Measurements from ENCODE around the gene GPX6.

DNA sequence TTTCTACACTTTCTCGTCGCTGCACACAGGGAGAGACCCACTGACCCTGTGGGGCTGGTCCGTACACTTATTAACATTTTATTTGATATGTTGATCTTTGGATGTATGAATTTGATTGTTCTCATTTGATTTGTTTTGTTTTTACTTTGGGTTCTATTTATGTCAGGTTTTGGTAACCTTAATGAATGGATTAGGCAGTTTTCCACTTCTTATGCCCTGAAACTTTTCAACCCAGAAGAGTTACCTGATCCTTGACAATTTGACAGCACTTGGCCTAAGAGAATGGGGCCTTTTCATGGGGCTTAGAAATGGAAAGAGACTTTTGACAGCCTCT lies 23.6 kb downstream of the GPX6 start:
- TF ChIP-seq, protein P1, sequence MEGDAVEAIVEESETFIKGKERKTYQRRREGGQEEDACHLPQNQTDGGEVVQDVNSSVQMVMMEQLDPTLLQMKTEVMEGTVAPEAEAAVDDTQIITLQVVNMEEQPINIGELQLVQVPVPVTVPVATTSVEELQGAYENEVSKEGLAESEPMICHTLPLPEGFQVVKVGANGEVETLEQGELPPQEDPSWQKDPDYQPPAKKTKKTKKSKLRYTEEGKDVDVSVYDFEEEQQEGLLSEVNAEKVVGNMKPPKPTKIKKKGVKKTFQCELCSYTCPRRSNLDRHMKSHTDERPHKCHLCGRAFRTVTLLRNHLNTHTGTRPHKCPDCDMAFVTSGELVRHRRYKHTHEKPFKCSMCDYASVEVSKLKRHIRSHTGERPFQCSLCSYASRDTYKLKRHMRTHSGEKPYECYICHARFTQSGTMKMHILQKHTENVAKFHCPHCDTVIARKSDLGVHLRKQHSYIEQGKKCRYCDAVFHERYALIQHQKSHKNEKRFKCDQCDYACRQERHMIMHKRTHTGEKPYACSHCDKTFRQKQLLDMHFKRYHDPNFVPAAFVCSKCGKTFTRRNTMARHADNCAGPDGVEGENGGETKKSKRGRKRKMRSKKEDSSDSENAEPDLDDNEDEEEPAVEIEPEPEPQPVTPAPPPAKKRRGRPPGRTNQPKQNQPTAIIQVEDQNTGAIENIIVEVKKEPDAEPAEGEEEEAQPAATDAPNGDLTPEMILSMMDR (conservative IDR thresholded peaks at IDR 0.05; ENCODE audit: low read depth, low read length), result no peak
- TF ChIP-seq EZH2 (IDR thresholded peaks at IDR 0.05; ENCODE audit: borderline replicate concordance, low read depth, low read length, poor library complexity, severe bottlenecking), result no peak

Data from A673 (cell line).